Measurements from ENCODE around the gene PPP1R12C.
A peak's percentile ranks its signal among the peaks of the same experiment; 100 is the strongest.

Gene PPP1R12C

GRCh38 chr19:55115446-55116065 is 1.9 kb downstream of the PPP1R12C start:
- TF ChIP-seq CTCF (IDR thresholded peaks at IDR 0.05; ENCODE audit: low read depth, low read length), result no peak
- peak overlapping the region; percentile 96 to 99 for H3K4me3 ChIP-seq (replicated peaks in 1 of 2; ENCODE audit: low read depth in 2 of 2, low read length in 2 of 2)
- peak; percentile 39 to 76 for DNase-seq (ENCODE audit: low read depth in 2 of 2)

DNA sequence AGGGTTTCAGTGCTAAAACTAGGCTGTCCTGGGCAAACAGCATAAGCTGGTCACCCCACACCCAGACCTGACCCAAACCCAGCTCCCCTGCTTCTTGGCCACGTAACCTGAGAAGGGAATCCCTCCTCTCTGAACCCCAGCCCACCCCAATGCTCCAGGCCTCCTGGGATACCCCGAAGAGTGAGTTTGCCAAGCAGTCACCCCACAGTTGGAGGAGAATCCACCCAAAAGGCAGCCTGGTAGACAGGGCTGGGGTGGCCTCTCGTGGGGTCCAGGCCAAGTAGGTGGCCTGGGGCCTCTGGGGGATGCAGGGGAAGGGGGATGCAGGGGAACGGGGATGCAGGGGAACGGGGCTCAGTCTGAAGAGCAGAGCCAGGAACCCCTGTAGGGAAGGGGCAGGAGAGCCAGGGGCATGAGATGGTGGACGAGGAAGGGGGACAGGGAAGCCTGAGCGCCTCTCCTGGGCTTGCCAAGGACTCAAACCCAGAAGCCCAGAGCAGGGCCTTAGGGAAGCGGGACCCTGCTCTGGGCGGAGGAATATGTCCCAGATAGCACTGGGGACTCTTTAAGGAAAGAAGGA is 2.8 kb downstream of the PPP1R12C start:
- TF ChIP-seq CTCF (IDR thresholded peaks at IDR 0.05; ENCODE audit: low read depth, low read length), result no peak
- H3K4me3 ChIP-seq (replicated peaks in 1 of 2; ENCODE audit: low read depth in 2 of 2, low read length in 2 of 2), result no peak overlapping the region

DNA sequence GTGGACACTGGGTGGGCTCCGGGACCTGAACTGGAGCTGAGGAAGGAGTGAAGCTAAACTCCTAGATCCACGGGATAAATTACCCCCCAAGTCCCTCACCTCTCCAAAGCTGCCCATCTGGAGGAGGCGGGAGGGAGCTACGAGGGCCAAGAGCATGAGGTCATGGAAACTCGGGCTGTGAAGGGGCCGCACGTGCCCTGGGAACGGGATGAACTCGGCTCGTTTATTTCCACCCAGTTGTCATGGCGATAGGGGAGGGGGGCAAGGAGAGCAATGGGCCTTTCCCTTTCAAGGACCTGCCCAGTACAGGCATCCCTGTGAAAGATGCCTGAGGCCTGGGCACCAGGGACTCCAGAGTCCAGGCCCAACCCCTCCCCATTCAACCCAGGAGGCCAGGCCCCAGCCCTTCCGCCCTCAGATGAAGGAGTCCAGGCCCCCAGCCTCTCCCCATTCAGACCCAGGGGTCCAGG is 3.8 kb downstream of the PPP1R12C start:
- peak; percentile 90 to 95 for DNase-seq (ENCODE audit: low read depth in 2 of 2)
- no peak overlapping the region for H3K4me3 ChIP-seq (replicated peaks in 1 of 2; ENCODE audit: low read depth in 2 of 2, low read length in 2 of 2)
- TF ChIP-seq CTCF (IDR thresholded peaks at IDR 0.05; ENCODE audit: low read depth, low read length), result no peak

More for the DNA sequence above, 2.8 kb downstream of the PPP1R12C start:
- DNase-seq (ENCODE audit: low read depth in 2 of 2), result no peak

DNA sequence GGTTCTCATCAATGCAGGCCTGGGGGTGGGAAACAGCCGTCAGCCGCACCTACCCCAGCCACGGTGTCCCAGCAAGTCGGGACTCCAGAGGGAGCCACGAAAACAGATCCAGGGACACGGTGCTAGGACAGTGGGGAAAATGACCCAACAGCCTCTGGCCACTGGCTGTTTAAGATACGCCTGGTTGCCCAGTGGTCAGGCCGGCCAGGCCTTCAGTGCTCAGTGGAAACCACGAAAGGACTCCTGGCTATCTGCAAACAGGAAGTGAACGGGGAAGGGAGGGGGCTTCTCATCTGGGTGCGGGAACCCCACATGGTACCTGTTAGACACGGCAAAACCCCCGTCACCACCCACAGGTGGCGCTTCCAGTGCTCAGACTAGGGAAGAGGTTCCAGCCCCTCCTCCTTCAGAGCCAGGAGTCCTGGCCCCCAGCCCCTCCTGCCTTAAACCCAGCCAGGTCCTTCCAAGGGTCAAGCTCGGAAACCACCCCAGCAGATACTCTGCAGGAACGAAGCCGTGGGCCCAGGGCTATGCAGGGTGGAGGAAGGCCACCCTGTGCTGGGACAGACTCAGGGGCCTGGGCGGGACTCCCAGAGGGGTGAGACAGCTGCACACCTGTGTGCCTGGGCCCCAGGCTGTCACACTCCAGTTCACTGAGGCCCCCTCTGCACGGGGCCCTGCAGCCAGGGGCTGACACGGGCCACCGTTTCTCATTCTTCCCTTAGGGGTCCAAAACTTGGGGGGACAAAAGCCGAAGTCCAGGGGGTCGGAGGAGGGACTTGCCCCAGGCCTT is 4.5 kb downstream of the PPP1R12C start:
- TF ChIP-seq CTCF (IDR thresholded peaks at IDR 0.05; ENCODE audit: low read depth, low read length), result no peak
- no peak for DNase-seq (ENCODE audit: low read depth in 2 of 2)
- no peak overlapping the region for H3K4me3 ChIP-seq (replicated peaks in 1 of 2; ENCODE audit: low read depth in 2 of 2, low read length in 2 of 2)

GRCh38 chr19:55112246-55112776 is 5.1 kb downstream of the PPP1R12C start:
- DNase-seq (ENCODE audit: low read depth in 2 of 2), result no peak
- no peak overlapping the region for H3K4me3 ChIP-seq (replicated peaks in 1 of 2; ENCODE audit: low read depth in 2 of 2, low read length in 2 of 2)
- TF ChIP-seq CTCF (IDR thresholded peaks at IDR 0.05; ENCODE audit: low read depth, low read length), result no peak

- no peak for DNase-seq (ENCODE audit: low read depth in 2 of 2)
- no peak overlapping the region for H3K4me3 ChIP-seq (replicated peaks in 1 of 2; ENCODE audit: low read depth in 2 of 2, low read length in 2 of 2)
- no peak for TF ChIP-seq CTCF (IDR thresholded peaks at IDR 0.05; ENCODE audit: low read depth, low read length)
Observed at GRCh38 chr19:55111238-55111831, 6.1 kb downstream of the PPP1R12C start.
